ENCODE data around the gene SKIDA1.
"Not testable (repeated sequence)": the region's sequence is repeated elsewhere in the genome, so short reads cannot be mapped to it uniquely, and the experiment has no call there.

SKIDA1 gene

DNA sequence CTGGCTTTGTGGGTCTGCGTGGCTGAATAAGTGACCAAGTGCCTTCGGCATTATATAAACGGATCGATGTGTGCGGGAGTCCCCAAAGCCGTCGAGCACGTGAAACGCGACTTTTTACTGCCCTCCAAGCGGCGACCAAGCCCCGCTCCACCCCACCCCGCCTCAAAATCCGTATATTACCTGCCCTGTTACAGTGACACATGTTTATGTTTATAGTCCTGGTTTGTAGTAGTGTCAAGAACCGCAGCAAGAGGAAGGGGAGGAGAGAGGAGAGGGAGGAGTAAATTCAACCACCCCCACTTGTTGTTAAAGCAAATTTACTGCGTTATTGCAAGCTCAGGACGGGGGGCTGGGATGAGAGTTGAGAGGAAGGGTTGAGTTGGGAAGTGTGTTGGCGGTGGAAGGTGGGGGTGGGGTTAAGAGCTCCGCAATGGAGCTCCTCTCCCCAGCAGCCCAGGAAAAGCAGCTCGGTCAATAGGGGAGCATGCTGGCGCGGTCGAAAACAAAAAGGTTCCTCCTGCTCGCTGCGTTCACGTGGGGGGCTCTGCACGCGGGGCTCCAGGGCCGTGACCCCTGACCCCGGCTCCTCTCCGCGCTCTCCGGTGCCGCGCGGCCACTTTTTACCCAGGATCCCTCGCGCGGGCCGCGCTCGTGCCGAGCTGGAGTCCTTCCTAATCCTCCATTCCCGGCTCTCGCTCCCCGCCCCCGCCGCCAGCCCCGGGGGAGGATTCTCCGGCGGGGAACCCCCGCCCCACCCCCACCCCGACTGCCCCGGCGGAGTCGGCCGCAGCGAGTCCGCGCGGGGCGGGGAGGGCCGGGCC is at the start of gene SKIDA1:
SKIDA1 (minus strand) TSS at position 316 of the 821 bp plus-strand sequence. CDS start 7,860 bp downstream, outside the sequence.
- peak; percentile 41 for DNase-seq

DNA sequence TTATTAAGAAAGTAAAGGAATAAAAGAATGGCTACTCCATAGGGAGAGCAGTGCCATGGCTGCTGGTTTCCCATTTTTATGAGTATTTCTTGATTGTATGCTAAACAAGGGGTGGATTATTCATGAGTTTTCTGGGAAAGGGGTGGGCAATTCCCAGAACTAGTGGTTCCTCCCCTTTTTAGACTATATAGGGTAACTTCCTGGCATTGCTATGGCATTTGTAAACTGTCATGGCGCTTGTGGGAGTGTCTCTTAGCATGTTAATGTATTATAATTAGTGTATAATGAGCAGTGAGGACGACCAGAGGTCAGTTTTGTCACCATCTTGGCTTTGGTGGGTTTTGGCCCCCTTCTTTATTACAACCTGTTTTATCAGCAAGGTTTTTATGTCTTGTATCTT is 49.0 kb upstream of the SKIDA1 start:
- not testable (repeated sequence) for DNase-seq

DNA sequence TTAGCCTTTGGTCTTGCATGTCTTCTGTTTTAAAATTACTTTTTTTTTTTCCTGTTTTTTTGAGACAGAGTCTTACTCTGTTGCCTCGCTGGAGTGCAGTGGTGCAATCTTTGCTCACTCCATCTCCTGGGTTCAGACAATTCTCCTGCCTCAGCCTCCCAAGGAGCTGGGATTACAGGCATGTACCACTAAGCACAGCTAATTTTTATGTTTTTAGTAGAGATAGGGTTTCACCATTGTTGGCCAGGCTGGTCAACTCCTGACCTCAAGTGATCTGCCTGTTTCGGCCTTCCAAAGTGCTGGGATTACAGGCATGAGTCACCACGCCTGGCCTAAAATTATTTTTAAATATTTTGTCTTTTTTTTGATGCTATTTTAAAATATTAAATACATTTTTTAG is 47.1 kb upstream of the SKIDA1 start:
- DNase-seq = no peak

DNA sequence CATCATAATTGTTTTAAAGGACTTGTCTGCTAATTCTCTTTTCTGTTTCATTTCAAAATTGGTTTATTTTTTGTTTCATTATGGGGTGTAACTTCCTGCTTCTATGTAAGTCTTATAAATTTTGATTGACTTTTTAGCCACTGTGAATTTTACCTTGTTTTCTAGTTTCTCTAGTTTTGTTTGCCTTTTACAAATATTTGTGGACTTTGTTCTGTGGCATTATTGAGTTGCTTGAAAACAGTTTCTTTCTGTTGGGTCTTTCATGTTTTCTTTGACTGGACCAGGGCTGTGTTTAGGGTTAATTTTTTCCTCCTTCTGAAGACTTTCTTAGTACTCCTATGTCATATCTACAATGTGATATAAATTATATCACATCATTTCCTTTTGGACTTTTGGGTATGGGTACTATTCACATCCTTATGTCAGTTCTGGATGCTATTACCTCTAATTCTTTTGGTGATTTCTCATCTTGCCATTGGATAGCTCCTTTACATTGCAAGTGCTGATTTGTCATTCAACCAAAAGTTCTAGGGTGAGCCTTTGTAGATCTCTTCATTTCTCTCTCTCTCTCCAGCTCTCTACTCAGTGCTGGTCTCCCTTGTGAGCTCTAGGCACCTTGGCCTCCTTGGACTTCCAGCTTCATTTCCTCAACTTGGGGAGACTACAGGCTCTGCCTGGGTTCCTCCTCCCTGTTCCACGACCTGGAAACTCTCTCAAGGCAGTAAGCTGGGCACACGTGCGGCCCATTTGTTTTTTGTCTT is 45.5 kb upstream of the SKIDA1 start:
- no peak for DNase-seq

DNA sequence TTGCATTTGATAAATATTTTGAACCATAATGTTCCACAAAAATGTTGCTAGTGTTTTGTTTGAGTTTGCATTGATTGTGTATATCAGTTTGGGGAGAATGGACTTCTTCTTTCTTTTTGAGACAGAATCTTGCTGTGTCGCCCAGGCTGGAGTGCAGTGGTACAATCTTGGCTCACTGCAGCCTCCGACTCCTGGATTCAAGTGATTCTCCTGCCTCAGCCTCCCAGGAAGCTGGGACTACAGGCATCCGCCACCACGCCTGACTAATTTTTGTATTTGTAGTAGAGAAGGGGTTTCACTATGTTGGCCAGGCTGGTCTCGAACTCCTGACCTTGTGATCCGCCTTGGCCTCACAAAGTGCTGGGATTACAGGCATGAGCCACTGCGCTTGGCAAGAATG is 33.5 kb upstream of the SKIDA1 start:
- DNase-seq = not testable (repeated sequence)

DNA sequence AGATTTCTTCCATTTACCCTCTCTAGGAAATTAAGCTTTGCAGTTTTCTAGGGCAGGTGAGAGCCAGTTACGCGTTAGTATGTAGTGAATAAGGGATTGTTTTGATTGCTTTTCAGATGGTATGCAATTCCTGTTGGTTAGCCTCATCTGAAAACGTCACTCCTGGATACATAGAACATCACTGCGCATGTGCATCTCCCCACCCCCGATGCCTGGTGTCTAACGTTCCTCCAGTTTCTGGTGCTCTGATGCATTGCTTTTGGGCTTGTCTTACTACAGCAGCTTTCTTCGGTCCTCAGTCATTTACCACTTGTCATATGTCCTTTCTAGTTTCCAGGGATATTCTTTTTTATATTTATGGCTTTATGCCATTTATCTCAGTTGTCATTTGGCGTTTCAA is 31.0 kb upstream of the SKIDA1 start:
- DNase-seq = no peak

DNA sequence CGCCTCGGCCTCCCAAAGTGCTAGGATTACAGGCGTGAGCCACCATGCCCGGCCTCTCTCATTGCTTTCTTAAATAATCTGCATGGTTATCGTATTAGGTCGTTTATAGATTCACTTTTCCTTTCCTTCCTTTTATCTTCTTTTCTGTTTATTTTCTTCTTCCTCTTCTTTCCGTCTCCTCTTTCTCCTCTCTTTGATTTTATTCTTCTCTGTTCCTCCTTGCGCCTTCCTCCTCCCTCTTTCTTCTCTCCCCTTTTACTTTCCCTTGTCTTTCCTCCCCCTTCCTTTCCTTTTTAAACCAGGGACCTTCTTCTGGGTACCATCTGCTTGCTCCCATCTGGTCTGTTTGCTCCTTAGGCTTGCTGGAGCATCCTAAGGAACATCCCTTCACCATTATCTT is 27.2 kb upstream of the SKIDA1 start:
- no peak for DNase-seq

DNA sequence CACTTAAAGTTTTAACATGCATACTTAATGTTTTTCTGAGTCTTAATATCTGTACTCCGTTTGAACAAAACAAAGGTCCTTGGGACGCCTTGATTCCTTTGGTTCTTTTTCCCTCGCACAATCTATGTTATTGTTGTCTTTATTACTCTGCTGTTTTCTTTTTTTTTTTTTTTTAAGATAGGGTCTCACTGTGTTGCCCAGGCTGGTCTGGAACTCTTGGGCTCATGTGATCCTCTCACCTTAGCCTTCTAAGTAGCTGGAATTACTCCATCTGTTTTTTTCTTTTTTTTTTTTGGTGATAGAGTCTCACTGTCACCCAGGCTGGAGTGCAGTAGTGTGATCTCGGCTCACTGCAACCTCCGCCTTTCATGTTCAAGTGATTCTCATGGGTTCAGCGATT is 21.8 kb upstream of the SKIDA1 start:
- DNase-seq = no peak

DNA sequence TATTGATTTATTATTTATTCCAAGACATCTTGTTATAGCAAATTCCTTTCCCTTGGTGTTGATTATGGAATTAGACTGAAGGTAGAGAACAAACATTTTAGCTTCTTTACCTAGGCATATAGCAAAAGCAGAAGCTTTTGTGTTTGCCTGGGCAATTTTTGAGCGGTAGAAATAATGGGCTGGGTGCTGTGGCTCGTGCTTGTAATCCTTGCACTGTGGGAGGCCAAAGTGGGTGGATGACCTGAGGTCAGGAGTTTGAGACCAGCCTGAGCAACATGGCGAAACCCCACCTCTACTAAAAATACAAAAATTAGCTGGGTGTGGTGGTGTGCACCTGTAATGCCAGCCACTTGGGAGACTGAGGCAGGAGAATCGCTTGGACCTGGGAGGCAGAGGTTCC is 15.2 kb upstream of the SKIDA1 start:
- DNase-seq = not testable (repeated sequence)

DNA sequence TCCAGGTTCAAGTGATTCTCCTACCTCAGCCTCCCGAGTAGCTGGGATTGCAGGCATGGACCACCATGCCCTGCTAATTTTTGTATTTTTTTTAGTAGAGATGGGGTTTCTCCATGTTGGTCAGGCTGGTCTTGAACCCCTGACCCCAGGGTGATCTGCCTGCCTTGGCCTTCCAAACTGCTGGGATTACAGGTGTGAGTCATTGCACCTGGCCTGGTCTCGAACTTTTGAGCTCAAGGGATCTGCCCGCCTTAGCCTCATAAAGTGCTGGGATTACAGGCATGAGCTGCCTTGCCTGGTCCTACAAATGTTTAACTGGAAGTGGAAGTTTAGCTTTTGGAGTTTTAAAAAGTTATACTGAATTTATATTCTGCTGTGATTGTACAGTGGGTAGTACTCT is 11.4 kb upstream of the SKIDA1 start:
- DNase-seq = no peak

DNA sequence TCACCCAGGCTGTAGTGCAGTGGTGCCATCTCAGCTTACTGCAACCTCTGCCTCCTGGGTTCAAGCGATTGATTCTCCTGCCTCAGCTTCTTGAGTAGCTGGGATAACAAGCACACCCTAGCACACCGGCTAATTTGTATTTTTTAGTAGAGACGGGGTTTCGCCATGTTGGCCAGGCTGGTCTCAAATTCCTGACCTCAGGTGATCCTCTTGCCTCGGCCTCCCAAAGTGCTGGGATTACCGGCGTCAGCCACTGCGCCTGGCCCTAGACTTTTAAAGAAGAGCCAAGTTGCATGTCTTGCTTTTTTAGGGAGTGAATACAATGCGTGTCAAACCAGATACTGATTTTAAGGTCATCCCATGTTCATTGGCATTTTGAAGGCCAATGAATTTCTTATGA is 10.5 kb upstream of the SKIDA1 start:
- not testable (repeated sequence) for DNase-seq

DNA sequence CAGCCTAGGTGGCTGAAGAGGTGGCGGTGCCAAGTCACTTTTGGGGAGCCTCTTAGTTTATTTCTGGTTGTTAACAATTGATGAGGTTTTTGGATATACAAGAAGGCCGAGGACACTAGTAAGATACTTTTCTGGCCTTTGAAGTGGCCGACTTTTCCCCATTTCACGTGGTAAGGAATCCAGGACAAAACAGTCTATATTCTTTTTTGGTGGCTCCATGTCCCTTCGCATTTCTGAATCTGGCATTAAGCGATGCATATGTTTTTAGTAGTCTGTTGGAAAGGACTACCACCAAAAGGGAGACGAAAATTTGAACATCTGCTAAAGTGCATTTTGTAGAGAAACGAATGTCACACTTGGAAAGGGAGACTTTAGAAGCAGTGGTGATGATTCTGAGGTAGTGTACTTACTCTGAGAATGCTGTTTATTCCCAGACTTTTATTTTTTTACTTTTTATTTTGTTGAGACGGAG is 10.0 kb upstream of the SKIDA1 start:
- no peak for DNase-seq

DNA sequence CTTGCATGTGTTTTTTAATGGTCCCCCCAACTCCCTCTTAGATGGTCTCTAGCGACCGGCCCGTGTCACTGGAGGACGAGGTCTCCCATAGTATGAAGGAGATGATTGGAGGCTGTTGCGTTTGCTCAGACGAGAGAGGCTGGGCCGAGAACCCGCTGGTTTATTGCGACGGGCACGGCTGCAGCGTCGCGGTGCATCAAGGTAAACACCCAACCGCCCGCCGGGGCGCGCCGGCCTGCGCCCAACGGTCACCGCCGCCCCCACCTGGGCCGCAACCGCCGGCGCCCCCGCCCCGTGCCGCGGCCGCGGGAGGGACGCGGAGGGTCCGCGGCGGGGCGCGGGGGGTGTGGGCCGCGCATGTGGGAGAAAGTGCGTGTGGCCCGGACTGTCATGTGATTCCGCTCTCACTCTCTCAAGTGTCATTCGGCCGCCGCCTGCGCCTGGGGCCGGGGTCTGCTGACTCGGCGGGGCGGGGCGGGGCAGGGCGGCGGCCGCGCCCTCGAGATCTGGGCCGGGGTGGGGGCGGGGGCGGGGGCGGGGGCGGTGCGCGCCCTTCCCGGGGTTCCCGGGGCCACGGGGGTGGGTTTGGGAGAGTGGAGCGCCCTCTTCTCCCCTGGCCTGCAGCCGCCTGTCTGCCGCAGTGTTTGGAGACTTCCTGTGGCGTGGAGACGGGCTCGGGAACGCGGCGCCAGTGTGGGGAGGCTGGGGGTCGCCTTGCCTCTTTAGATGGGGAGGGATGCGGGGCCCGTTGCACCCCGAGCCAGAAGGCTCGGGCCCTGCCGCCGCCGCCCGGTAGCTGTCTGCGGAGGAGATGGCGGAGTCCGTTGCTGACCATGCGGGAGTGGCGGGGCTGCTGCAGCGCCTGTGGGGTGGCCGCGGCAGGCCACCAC is 9.4 kb upstream of the SKIDA1 start:
- DNase-seq = no peak

DNA sequence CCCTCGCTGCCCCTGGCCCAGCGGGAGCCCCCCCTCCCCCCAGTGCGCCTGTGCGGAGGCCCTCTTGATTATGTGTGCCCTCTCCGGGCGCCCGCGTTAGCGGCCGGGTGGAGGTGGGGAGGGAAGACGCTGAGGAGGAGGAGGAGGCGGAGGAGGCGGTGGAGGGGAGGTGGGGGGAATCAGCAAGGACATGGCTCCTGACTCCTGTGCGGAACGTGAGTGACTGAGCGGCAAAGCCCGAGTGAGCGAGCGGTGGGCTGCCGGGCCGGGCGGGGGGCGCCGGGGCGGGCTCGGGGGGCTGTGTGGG is 8.8 kb upstream of the SKIDA1 start:
- no peak for DNase-seq

DNA sequence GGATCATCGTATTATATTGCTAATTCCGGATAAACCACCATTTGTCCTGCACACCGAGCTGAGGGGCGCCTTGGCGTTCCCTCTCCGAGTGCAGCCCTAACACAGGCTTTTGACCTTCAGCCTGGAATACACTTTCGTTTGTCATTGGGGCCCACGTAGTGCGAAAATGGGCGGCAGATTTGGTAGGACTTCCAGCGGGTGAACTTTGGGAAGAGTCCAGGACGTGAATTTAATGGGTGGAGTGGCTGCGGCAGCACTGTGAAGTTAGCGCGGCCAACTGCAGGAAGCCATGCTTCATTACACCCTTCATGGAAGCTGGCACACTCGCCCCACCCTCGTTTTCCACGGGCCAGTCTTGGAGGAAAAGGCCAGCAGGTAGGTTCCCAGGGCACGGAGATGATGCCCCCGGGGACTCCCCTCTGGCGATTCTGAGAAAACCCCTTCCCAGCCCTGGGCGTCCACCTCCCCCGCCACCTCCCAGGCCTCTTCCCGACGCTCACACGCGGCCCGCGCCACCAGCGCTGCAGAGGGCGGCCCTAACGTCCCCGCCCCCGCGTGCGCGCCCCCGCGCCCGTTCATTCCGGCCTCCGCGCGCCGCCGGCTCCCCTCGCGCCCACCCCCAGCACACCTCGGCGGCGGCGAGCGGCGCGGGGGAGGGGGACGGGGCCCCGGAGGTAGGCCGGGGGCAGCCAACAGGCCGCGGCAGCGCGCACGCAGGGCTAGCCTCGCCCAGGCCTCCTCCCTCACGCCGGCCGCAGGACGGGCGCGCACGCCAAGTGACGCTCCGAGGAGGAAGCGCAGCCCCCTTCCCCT is 8.2 kb upstream of the SKIDA1 start, which contains the start of gene MLLT10:
MLLT10 (plus strand) TSS at position 766 of the 813 bp plus-strand sequence. CDS start 413 bp downstream, outside the sequence.
- DNase-seq = peak; percentile 65

DNA sequence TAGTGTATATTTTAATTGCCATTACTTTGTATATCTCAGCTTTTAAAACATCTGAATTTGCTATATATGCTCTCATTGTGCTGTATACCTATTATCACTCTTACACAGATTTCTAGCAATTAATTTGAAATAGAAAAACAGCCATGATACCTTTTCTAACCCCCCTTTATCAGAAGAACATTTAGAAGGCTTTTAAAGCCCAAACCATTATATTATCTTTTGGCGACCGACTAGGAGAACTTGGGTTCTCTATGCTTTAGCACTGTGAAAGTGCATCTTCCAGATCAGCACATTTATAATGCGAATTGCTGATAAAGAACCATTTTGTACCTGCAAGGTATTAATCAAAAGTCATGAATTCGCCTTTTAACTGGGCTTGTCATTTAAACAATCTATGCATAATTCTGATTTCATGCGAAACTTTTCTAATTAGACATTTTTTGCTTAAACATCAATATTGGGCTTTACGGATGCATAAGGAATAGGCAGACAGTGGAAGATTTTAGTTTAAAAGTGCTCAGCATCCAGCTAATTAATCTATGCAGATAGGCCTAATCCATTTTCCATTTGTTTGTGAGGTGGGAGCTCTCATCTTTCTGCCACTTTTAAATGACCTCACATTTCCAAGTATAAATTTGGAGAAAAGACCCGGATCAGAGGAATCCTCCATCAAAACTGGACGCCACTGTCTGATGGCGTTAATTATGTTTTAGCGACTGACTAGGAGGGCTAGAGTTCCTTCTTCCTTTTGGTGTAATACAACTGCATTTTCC is 7.4 kb upstream of the SKIDA1 start:
- DNase-seq = no peak

DNA sequence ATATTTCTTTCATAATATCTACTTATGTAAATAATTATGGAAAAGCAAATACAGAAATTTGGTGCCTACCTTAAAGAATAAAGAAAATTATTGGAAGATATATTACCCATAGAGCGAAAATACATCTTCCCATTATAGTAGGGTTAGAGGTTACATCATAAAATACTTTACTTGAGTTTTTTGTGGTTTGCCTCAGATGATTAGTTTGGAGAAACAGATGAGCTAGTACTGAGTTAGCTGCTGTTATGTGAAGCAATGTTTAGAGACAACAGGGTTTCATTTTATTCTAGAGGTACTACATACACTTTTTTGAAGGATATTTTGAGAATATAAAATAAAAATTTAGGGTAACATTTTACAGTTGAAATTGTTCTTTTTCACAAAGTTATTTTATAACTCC is 5.7 kb upstream of the SKIDA1 start:
- no peak for DNase-seq

DNA sequence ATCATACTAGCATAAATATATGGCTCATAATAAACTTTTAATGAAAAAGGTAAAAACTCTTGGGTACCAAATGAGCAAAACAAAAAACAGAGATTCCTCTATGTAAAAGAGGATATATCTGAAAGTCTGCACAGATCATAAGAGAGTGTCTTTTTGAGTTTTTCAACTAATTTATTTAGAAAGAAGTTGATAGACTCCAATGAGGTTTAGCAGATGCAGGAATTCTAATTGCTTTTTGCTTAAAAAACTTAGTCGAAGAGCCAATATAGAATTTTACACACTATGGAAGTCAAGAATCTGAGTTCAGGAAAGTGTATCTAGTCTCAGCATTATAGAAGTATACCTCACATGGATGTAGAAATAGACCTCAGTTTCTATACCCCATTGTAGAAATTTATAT is 5.2 kb upstream of the SKIDA1 start:
- no peak for DNase-seq

DNA sequence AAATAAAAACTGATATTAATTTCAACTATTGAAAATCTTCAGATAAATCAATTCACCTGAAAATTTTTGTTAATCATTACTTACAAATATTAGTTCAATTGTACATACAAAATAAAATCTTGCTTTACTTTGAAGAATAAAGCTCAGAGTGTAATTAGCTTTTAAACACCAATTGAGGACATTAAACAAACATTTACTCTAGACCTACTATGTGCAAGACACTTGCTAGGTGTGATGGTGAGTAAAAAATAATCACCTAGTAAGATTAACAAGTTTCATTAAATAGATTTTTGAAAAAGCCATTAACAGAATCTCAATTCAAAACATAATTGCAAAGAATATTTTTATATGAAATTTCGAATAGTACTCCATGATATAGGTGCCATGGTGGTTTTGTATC is 4.7 kb upstream of the SKIDA1 start:
- DNase-seq = no peak

DNA sequence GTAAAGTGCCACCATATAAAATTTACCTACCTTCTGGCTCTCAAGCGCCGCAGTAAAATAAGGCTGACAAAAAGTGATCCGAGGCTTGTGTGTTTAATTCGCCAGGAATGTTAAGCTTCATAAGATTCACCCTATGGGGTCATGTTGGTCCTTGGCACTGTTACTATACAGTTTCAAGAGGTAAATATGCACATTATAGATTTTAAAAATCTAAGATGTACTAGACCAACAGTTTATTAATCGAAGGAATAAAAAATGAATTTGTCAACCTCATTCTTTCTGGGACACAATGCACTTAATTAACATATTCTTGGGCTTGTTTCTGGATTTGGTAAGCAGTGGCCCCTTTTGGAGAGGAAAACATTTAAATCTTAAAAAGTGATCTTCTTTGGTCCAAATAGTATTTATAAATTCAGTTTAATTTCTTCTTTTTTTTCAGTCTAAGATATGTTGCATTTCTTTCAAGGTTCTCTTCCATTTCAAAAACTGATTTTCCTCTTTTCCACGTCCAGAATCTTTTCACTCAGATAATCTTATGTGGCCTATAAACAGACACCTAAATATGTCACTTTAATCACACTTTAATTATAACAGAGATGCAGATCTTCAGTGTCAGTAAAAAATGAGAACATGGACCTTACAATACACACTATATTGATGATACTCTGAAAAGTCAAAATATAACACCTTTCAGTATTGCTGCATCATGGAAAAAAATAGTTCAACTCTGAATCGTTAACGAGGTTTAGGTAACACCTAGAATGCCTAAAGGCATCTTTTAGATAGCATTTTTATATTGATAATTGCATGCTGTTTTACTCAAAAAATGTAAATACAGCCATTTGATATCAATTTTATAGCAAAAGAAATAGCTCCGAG is 3.8 kb upstream of the SKIDA1 start:
- no peak for DNase-seq
